NCI-H2107 treated with DMSO at 0.1 percent for 48 hours (cell line): ENCODE data around the gene SPDYE4.
"Not testable (repeated sequence)": the region's sequence is repeated elsewhere in the genome, so short reads cannot be mapped to it uniquely, and the experiment has no call there.

Experiments
- DNase-seq: peaks from one replicate; lab custom pipeline; 2025; ENCODE audit not compliant: unreplicated experiment; lab: John Stamatoyannopoulos, UW

SPDYE4 gene

GRCh38 chr17:8758137-8758596 lies at the start of gene SPDYE4:
TSS of gene SPDYE4 (minus strand) at chr17:8758546. CDS start at chr17:8758382, 164 bp downstream.
- DNase-seq: no peak

- no peak for DNase-seq
These were observed 48.7 kb upstream of the SPDYE4 start for GRCh38 chr17:8806926-8807550.

GRCh38 chr17:8806253-8806925 lies 48.0 kb upstream of the SPDYE4 start:
- DNase-seq: no peak

- not testable (repeated sequence) for DNase-seq
These were observed 47.0 kb upstream of the SPDYE4 start for GRCh38 chr17:8805396-8805795.

- DNase-seq: no peak
These were observed 45.4 kb upstream of the SPDYE4 start for GRCh38 chr17:8803531-8804420.

- DNase-seq: no peak
These were observed 42.9 kb upstream of the SPDYE4 start for GRCh38 chr17:8801135-8801840.

- DNase-seq: no peak
These were observed 42.3 kb upstream of the SPDYE4 start for GRCh38 chr17:8800656-8801055.

GRCh38 chr17:8799570-8800212 lies 41.3 kb upstream of the SPDYE4 start:
- no peak for DNase-seq

GRCh38 chr17:8798846-8799569 lies 40.7 kb upstream of the SPDYE4 start, which contains the start of gene MFSD6L:
TSS of gene MFSD6L (minus strand) at chr17:8799365. CDS start at chr17:8799120, 245 bp downstream.
- DNase-seq: no peak

- no peak for DNase-seq
These were observed 40.0 kb upstream of the SPDYE4 start for GRCh38 chr17:8798176-8798845.

- DNase-seq: no peak
These were observed 39.4 kb upstream of the SPDYE4 start for GRCh38 chr17:8797621-8798175.

GRCh38 chr17:8794636-8795035 lies 36.3 kb upstream of the SPDYE4 start:
- DNase-seq: no peak

GRCh38 chr17:8793649-8794048 lies 35.3 kb upstream of the SPDYE4 start:
- DNase-seq: no peak

GRCh38 chr17:8792646-8793045 lies 34.3 kb upstream of the SPDYE4 start:
- no peak for DNase-seq

GRCh38 chr17:8791910-8792270 lies 33.5 kb upstream of the SPDYE4 start:
- DNase-seq: no peak

- DNase-seq: no peak
These were observed 33.0 kb upstream of the SPDYE4 start for GRCh38 chr17:8791248-8791909.

- no peak for DNase-seq
These were observed 31.4 kb upstream of the SPDYE4 start for GRCh38 chr17:8789743-8790142.

- no peak for DNase-seq
These were observed 30.7 kb upstream of the SPDYE4 start for GRCh38 chr17:8788998-8789397.
